Measurements from ENCODE around the gene MFAP5.

- TF ChIP-seq, protein P1, sequence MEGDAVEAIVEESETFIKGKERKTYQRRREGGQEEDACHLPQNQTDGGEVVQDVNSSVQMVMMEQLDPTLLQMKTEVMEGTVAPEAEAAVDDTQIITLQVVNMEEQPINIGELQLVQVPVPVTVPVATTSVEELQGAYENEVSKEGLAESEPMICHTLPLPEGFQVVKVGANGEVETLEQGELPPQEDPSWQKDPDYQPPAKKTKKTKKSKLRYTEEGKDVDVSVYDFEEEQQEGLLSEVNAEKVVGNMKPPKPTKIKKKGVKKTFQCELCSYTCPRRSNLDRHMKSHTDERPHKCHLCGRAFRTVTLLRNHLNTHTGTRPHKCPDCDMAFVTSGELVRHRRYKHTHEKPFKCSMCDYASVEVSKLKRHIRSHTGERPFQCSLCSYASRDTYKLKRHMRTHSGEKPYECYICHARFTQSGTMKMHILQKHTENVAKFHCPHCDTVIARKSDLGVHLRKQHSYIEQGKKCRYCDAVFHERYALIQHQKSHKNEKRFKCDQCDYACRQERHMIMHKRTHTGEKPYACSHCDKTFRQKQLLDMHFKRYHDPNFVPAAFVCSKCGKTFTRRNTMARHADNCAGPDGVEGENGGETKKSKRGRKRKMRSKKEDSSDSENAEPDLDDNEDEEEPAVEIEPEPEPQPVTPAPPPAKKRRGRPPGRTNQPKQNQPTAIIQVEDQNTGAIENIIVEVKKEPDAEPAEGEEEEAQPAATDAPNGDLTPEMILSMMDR (IDR thresholded peaks at IDR 0.05; ENCODE audit: insufficient read depth, low read depth, low read length), result no peak
- no peak for TF ChIP-seq EZH2 (IDR thresholded peaks at IDR 0.05; ENCODE audit: insufficient read depth, low read length)
These were observed 33.9 kb upstream of the MFAP5 start for GRCh38 chr12:8696442-8697090.
